Gastrocnemius medialis (tissue), 4 donors: Measurements from ENCODE around the gene RNF19B. TPM values are rescaled to one million over a fixed set of nuclear protein-coding genes. Genes with fewer than 3 reads are reported as not detected.
A peak's percentile ranks its signal among the peaks of the same experiment; 100 is the strongest.

Experiments
- ATAC-seq, 2 donors: fragments of 150-250 bp; one replicate each; pipeline ENCODE4 v1.9.1; 2016
- DNase-seq, 2 donors: peaks; one replicate each; pipeline ENCODE4 v3.0.0-alpha.2; 2019
- H3K27ac ChIP-seq, 4 donors: fragments of 200-600 bp; sonication (generic); 1 replicate in 1 of 4; 2 replicates in 3 of 4; pipeline ENCODE4 v1.5.1; 2016 to 2018; ENCODE audit warnings: mild to moderate bottlenecking in 2 of 4, moderate library complexity in 1 of 4
- H3K27me3 ChIP-seq, 3 donors: fragments of 200-600 bp; sonication (generic) in 2 of 3; 1 replicate in 1 of 3; 2 replicates in 2 of 3; pipeline versions ENCODE4 v1.5.1 to v1.6.0; 2016 to 2019; ENCODE audit warnings: mild to moderate bottlenecking in 1 of 3, moderate library complexity in 1 of 3
- H3K36me3 ChIP-seq, 2 donors: fragments of 200-600 bp; sonication (generic) in 1 of 2; one replicate each; pipeline ENCODE4 v1.5.1; 2017 to 2018
- H3K4me1 ChIP-seq, 2 donors: fragments of 200-600 bp; sonication (generic) in 1 of 2; one replicate each; pipeline ENCODE4 v1.5.1; 2016 to 2017; ENCODE audit warnings: mild to moderate bottlenecking in 2 of 2
- H3K4me3 ChIP-seq, 4 donors: fragments of 200-600 bp; sonication (generic) in 3 of 4; 1 replicate in 1 of 4; 2 replicates in 3 of 4; pipeline ENCODE4 v1.5.1; 2016 to 2019; ENCODE audit warnings: mild to moderate bottlenecking in 2 of 4
- H3K9me3 ChIP-seq, 3 donors: fragments of 200-600 bp; sonication (generic) in 2 of 3; 1 replicate in 1 of 3; 2 replicates in 2 of 3; pipeline ENCODE4 v1.5.1; 2016 to 2019
- POLR2A ChIP-seq, 2 donors: fragments of 450-650 bp; IDR thresholded peaks; one replicate each; pipeline ENCODE4 v1.6.1; 2017; ENCODE audit warnings: antibody characterized with exemption in 2 of 2, mild to moderate bottlenecking in 2 of 2, moderate library complexity in 2 of 2
- in situ Hi-C, 4 donors: fragments of 200-750 bp; cut with MboI; loops; one replicate each; pipeline versions ENCODE4 v1.15.0 to v1.8.0; 2017; ENCODE audit warnings: low sequenced_read_pairs in 4 of 4
- intact Hi-C: fragments of 100-400 bp; cut with DNase I; formaldehyde crosslinking; loops from one replicate; pipeline ENCODE4 v1.15.1; 2023; ENCODE audit warnings: low total_unique reads
- total RNA-seq, 4 donors: library from RNA; depleted of rRNA; stranded (reverse); fragments of >200 nt; gene quantifications; one replicate each; pipeline versions ENCODE4 v1.1.0 to v1.2.3, GENCODE V29; 2016
- TF ChIP-seq, protein P1 (sequence below), 5 experiments: fragments of 450-650 bp in 3 of 5; fragments of 200-600 bp in 2 of 5; sonication (generic) in 2 of 5; IDR thresholded peaks in 4 of 5; conservative IDR thresholded peaks in 1 of 5; 1 replicate in 4 of 5; 2 replicates in 1 of 5; pipeline ENCODE4 v1.5.1; 2016 to 2019; ENCODE audit warnings: antibody characterized with exemption in 5 of 5, mild to moderate bottlenecking in 3 of 5, moderate library complexity in 3 of 5

The RNF19B gene
- total RNA-seq, 4 donors from 2014 or later, result 22.7 to 34.4 (median 28.6) TPM

DNA sequence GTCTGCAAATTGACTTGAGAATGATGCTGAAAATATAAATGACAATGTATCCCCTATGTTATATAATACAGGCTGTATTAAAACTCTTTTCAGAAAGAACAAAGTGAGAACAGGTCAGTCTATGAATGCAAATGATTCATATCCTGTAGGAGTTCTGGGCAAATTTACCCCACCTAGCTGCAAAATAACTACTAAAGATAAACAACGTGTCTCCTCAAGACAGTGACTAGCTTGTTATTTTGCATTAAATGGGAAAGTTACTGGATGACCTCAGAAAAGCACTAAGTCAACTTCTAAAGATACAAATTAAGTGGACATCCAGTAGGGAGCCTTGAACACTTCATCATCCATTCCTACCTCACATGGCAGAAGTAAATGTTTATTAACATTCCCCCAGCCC, 11.1 kb downstream of the RNF19B start:
- intact Hi-C loops (no loop called here), in situ Hi-C loops (no loop called here)

DNA sequence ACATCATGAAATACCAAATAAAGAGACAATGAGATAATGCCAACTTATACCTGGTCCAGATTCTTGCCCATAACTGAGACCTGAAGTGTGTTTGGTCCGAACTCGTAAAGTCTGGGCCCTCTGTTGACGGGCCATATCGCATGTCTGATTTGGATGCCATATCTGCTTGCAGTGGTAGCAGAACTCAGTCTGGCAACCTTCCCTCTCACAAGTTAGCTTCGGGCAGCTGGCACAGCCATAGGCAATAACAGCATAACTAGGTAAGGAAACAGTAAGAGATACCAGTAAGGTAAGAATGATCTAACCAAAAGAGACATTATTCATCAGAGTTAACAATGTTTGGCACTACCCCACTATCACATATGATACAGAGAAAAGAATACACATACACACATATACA, 15.1 kb downstream of the RNF19B start:
- DNase-seq (peak in 1 of 2 donors; percentile 25), ATAC-seq (peak; percentile 47 to 55)
- TF ChIP-seq, protein P1, sequence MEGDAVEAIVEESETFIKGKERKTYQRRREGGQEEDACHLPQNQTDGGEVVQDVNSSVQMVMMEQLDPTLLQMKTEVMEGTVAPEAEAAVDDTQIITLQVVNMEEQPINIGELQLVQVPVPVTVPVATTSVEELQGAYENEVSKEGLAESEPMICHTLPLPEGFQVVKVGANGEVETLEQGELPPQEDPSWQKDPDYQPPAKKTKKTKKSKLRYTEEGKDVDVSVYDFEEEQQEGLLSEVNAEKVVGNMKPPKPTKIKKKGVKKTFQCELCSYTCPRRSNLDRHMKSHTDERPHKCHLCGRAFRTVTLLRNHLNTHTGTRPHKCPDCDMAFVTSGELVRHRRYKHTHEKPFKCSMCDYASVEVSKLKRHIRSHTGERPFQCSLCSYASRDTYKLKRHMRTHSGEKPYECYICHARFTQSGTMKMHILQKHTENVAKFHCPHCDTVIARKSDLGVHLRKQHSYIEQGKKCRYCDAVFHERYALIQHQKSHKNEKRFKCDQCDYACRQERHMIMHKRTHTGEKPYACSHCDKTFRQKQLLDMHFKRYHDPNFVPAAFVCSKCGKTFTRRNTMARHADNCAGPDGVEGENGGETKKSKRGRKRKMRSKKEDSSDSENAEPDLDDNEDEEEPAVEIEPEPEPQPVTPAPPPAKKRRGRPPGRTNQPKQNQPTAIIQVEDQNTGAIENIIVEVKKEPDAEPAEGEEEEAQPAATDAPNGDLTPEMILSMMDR (IDR thresholded peaks at IDR 0.05 in 4 of 5, conservative IDR thresholded peaks at IDR 0.05 in 1 of 5), result no peak
- TF ChIP-seq POLR2A (IDR thresholded peaks at IDR 0.05), result no peak
- intact Hi-C loops, result loop anchor here (5.0 kb wide), 1 partner anchor 58 kb away; no protein-coding TSS in a partner anchor
- Histone ChIP-seq H3K4me1 (peaks cover 16 to 18% of the 10 kb centered on the region in 2 donors), H3K27me3 (no peaks in the 10 kb centered on the region), H3K9me3 (no peaks in the 10 kb centered on the region), H3K4me3 (no peak overlapping the region), H3K27ac (peak overlapping the region in 1 of 4 donors; percentile 4), H3K36me3 (peaks cover 5 to 30% of the 10 kb centered on the region in 2 donors)
- in situ Hi-C loops, result no loop called here

More for the DNA sequence above, 11.1 kb downstream of the RNF19B start:
- DNase-seq, result no peak
- Histone ChIP-seq H3K27me3 (no peaks in the 10 kb centered on the region), H3K27ac (no peak overlapping the region), H3K4me3 (no peak overlapping the region), H3K4me1 (peaks cover 15 to 18% of the 10 kb centered on the region in 2 donors), H3K9me3 (no peaks in the 10 kb centered on the region), H3K36me3 (no peaks in the 10 kb centered on the region)
- no peak for ATAC-seq
- TF ChIP-seq POLR2A (IDR thresholded peaks at IDR 0.05), result no peak
- TF ChIP-seq, protein P1 (IDR thresholded peaks at IDR 0.05 in 4 of 5, conservative IDR thresholded peaks at IDR 0.05 in 1 of 5), result no peak

DNA sequence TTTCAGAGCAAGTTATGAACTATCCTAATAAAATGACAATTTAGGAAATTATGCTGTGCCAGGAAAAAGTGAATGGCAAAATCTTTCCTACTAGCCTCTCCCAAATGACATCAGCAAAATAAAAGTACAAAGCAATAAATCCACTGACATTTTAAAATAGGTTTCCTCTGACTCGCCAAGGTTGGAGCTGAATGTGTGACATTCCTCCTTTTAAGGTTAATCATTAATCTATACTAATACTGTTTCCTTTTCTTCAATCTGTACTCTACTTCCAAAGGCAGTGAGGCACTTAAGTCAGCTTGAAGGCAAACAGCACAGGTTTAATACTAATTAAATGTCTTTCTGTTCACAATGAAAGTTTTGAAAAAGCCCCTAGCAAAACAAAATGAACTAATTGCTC, 15.7 kb downstream of the RNF19B start:
- TF ChIP-seq, protein P1 (IDR thresholded peaks at IDR 0.05 in 4 of 5, conservative IDR thresholded peaks at IDR 0.05 in 1 of 5), result no peak
- TF ChIP-seq POLR2A (IDR thresholded peaks at IDR 0.05), result no peak
- Histone ChIP-seq H3K27me3 (no peaks in the 10 kb centered on the region), H3K27ac (peak overlapping the region in 1 of 4 donors; percentile 4), H3K4me3 (no peak overlapping the region), H3K36me3 (peaks cover 5 to 36% of the 10 kb centered on the region in 2 donors), H3K9me3 (no peaks in the 10 kb centered on the region), H3K4me1 (peaks cover 16 to 18% of the 10 kb centered on the region in 2 donors)
- in situ Hi-C loops (no loop called here), intact Hi-C loops (loop anchor here (5.0 kb wide), 1 partner anchor 58 kb away; no protein-coding TSS in a partner anchor)
- no peak for DNase-seq
- ATAC-seq, result no peak

DNA sequence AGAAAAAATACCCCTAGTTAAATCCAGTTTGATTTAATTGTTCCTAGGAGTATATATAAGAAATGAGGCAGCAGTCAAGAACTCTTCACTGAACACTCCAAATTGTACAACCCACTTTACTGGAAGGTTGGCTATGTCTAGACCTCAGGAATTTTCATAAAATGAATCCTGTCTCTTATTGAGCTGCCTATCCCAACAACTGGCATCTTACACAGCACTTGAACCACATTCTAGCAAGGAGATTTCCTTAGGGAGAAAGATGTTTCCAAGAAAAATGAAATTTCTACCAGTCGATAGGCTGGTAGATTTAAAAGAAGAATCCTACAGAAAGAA, 16.3 kb downstream of the RNF19B start:
- TF ChIP-seq, protein P1 (IDR thresholded peaks at IDR 0.05 in 4 of 5, conservative IDR thresholded peaks at IDR 0.05 in 1 of 5), result no peak
- no peak for TF ChIP-seq POLR2A (IDR thresholded peaks at IDR 0.05)
- in situ Hi-C loops (no loop called here), intact Hi-C loops (loop anchor here (5.0 kb wide), 1 partner anchor 59 kb away; no protein-coding TSS in a partner anchor)
- Histone ChIP-seq H3K27me3 (no peaks in the 10 kb centered on the region), H3K27ac (no peak overlapping the region), H3K36me3 (peaks cover 5 to 42% of the 10 kb centered on the region in 2 donors), H3K4me3 (no peak overlapping the region), H3K9me3 (no peaks in the 10 kb centered on the region), H3K4me1 (peaks cover 16 to 18% of the 10 kb centered on the region in 2 donors)
- ATAC-seq (no peak), DNase-seq (no peak)
